GM21529 (cell line): ENCODE data around the gene SNAPC5.
"Not testable (repeated sequence)": the region's sequence is repeated elsewhere in the genome, so short reads cannot be mapped to it uniquely, and the experiment has no call there.

ENCODE experiments used
- ATAC-seq: cut with Tn5 transposase; IDR thresholded peaks from one replicate; pipeline ENCODE4 v1.9.1; 2021; ENCODE audit not compliant: unreplicated experiment

SNAPC5 gene

DNA sequence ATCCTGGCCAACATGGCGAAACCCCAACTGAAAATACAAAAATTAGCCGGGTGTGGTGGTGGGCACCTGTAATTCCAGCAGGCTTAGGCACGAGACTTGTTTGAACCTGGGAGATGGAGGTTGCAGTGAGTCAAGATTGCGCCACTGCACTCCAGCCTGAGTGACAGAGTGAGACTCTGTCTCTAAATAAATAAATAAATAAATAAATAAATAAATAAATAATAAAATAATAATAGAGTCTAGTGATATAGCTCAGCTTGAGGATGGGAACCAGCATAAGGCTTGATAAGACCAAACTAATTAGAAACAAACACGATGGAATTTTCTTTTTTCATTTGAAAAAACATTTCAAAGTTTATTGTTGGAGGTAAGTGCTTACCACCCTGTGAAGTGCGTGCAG is 36.3 kb downstream of the SNAPC5 start:
- ATAC-seq, result not testable (repeated sequence)

GRCh38 chr15:66459818-66460615 is 37.5 kb downstream of the SNAPC5 start:
- ATAC-seq, result no peak

DNA sequence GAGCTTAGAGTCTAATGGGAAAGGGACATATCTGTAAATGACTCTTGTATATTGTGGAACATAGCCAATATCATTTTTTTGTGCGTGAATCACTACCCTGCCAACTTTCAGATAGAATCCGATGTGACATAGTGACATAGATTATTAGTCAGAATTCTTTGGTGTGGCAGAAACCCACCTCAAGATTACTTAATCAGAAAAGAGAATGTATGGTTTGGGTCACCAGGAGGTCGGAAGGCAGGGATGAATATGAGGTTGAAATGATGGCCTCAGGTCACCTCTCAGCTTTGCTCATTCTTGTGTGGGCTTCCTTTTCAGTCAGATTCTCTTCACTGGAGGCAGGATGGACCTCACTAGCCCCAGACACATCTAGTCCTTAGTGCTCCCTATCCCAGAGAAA is 41.4 kb downstream of the SNAPC5 start:
- ATAC-seq, result no peak

DNA sequence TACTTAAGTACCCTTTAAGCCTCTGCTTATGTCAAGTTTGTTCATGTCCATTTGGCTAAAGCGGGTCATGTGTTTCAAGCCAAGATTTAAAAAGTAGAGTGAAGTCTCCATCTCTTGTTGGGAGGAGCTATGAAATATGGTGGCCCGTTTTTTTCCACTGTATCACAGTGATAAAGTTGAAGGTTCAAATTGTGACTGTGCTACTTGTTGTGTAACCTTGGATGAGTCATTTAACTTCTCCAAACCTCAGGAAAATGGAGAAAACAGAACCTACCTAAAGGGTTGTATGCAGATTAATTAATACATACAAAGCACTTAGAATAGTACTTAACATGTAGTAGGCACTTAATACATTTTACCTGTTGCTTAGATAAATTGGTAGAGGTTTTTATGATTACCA is 43.4 kb downstream of the SNAPC5 start:
- no peak for ATAC-seq

DNA sequence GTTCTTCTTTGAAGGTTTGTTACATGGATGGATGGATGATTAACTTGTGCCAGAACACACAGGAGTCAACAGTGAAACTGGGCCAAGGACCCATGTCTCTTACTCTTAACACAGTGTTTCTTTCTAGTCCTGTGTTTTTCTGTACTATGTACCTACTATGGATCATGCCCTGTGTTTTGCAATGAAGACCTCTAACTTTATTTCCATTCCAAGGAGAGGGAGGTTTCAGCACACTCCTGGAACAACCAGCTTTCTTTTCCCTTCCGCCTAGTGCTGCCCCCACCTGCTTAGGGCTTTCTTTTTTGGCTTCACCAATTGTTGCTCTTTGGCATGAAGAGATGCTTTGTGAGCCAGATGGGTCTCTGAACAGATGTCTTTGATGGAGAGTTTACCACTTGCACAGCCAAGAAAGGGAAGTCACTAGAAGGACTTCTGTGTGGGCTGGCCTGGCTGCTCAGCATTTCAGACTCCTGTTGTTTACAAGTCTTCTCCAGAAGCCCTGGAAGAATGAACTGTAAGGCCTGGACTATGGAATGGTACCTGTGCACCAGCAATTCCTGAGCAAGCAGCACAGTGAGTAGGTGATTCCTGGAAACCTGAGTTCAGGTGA is 44.5 kb downstream of the SNAPC5 start:
- no peak for ATAC-seq

DNA sequence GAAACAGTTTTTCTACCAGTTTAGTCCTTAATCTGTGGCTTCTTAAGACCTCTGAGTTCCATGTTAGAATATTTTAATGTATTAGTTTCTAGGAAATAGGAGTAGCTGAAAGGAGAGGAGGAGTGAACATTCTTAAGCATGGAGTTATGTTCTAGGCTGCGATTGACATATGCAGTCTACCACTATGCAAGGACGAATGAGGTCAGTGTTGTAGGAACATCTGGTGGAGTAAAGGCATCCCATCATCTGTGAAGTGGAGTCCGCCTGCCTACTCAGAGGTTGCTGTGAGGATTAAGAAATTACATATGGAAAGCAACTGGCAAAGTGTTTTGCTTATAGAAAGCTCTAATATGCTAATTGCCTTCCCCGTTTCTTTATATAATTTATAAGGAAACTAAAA is 45.1 kb downstream of the SNAPC5 start:
- ATAC-seq, result no peak
